ENCODE data around the gene ZCCHC7.

The ZCCHC7 gene

DNA sequence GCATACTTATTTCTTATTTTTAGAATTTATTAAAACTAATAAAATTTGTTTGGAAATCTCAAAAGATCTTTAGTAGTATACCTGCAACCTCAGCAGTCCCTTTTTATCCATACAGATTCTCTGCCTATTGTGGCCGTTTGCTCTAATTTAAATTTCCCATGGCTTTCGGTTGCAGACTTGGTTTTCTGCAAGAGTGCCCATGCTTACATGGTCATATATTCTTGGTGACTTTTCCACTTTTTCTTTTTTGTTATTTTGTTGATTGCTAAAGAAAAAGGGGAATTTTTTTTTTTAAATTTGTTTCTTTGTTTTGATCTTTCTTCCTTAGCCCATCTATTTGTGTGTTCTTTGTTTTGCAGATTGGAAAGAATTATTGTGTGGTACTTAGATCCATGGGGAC is 20.6 kb downstream of the ZCCHC7 start:
- no peak for TF ChIP-seq TAF1 (IDR thresholded peaks at IDR 0.05; ENCODE audit: borderline replicate concordance, insufficient read depth, low read length)

- TF ChIP-seq POLR2AphosphoS5 (IDR thresholded peaks at IDR 0.05; ENCODE audit: low read depth, low read length), result no peak
- TF ChIP-seq TAF1 (IDR thresholded peaks at IDR 0.05; ENCODE audit: borderline replicate concordance, insufficient read depth, low read length), result no peak
These were observed 24.4 kb downstream of the ZCCHC7 start for GRCh38 chr9:37144762-37145161.

DNA sequence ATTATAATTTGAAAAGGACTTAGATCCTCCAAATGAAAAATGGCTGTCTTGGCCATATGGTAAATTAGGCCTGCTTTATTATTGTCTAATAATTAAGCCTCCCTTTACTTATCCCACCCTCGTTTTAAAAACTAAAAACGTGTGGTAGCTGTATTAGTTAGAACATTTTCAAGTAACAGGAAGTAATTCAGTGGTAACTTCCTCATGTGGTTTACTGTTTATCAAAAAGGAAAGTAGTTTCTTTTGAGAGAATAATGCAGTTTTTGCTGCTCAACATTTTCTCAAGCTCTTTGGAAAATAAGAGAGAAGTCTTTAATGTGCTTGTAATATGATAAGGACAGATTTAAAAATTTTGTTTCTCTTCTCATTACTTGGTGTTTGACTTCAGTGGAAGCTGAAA is 26.0 kb downstream of the ZCCHC7 start:
- TF ChIP-seq TAF1 (IDR thresholded peaks at IDR 0.05; ENCODE audit: borderline replicate concordance, insufficient read depth, low read length) (no peak), SIN3A (IDR thresholded peaks at IDR 0.05; ENCODE audit: borderline replicate concordance, insufficient read depth, low read length) (no peak)

GRCh38 chr9:37148181-37148580 is 27.8 kb downstream of the ZCCHC7 start:
- no peak for TF ChIP-seq POLR2AphosphoS5 (IDR thresholded peaks at IDR 0.05; ENCODE audit: low read depth, low read length)
- TF ChIP-seq SIN3A (IDR thresholded peaks at IDR 0.05; ENCODE audit: borderline replicate concordance, insufficient read depth, low read length), result no peak
- no peak for TF ChIP-seq FOXP2 (optimal IDR thresholded peaks at IDR 0.05; ENCODE audit: borderline replicate concordance, extremely low read depth, extremely low read length, insufficient read depth)
- TF ChIP-seq REST (IDR thresholded peaks at IDR 0.05; ENCODE audit: insufficient read depth in 1 of 2, low read depth in 2 of 2, low read length in 2 of 2), result no peak
- no peak for TF ChIP-seq TAF1 (IDR thresholded peaks at IDR 0.05; ENCODE audit: borderline replicate concordance, insufficient read depth, low read length)

DNA sequence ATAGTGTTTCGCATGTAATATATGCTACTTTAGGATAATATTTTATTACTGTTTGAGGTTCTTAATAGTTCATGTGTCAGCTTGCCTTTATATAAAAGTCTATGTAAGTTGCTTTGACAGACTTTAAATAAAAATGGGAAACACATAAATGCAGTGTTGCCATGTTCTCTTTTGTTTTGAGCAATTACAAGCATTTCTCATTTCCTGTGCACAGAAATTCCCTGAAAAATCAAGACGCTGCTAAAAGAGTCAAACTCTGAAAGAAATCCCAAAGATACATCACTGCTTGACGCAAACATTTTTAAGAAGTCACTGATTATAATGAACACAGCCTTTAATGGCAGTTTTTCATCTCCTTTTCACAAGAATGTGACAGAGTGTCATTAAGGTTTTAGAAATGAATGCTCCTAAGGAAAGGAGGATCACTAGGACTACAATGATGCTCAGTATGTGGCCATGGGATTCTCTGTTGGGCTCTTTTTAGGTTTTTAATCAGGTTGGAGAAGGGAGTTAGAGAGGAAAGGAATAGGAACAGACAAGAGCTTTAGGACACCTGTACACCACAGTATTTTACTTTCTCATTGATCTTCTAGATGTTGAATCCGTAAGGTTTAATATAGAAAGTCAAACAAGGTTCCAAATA is 29.4 kb downstream of the ZCCHC7 start:
- TF ChIP-seq TAF1 (IDR thresholded peaks at IDR 0.05; ENCODE audit: borderline replicate concordance, insufficient read depth, low read length) (no peak), FOXP2 (optimal IDR thresholded peaks at IDR 0.05; ENCODE audit: borderline replicate concordance, extremely low read depth, extremely low read length, insufficient read depth) (no peak), REST (IDR thresholded peaks at IDR 0.05; ENCODE audit: insufficient read depth in 1 of 2, low read depth in 2 of 2, low read length in 2 of 2) (no peak), POLR2AphosphoS5 (IDR thresholded peaks at IDR 0.05; ENCODE audit: low read depth, low read length) (no peak)

- TF ChIP-seq FOXP2 (optimal IDR thresholded peaks at IDR 0.05; ENCODE audit: borderline replicate concordance, extremely low read depth, extremely low read length, insufficient read depth) (no peak), TAF1 (IDR thresholded peaks at IDR 0.05; ENCODE audit: borderline replicate concordance, insufficient read depth, low read length) (no peak), POLR2AphosphoS5 (IDR thresholded peaks at IDR 0.05; ENCODE audit: low read depth, low read length) (no peak), SIN3A (IDR thresholded peaks at IDR 0.05; ENCODE audit: borderline replicate concordance, insufficient read depth, low read length) (no peak)
These were observed 30.0 kb downstream of the ZCCHC7 start for GRCh38 chr9:37150415-37150814.

DNA sequence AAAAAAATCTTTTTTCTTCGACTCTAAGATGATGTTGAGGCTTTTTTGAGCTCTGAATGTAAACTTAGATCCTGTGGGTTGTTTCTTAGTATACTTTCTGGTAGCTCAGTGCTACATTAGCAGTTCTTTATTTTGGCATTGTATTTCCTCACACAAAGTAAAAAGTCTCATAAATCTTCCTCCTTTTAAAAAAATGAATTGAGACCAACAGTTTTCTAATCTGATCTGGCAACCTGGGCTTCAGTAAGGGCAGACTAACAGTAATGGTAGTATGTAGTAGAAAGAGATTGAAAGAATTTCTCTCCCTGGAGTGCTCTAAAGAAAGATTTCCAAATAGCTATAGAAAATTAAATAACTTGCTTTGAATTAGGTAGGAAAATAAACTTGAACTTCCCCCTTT is 31.4 kb downstream of the ZCCHC7 start:
- TF ChIP-seq FOXP2 (optimal IDR thresholded peaks at IDR 0.05; ENCODE audit: borderline replicate concordance, extremely low read depth, extremely low read length, insufficient read depth) (no peak), TAF1 (IDR thresholded peaks at IDR 0.05; ENCODE audit: borderline replicate concordance, insufficient read depth, low read length) (no peak), REST (IDR thresholded peaks at IDR 0.05; ENCODE audit: insufficient read depth in 1 of 2, low read depth in 2 of 2, low read length in 2 of 2) (no peak), POLR2AphosphoS5 (IDR thresholded peaks at IDR 0.05; ENCODE audit: low read depth, low read length) (no peak), SIN3A (IDR thresholded peaks at IDR 0.05; ENCODE audit: borderline replicate concordance, insufficient read depth, low read length) (no peak)

Data from PFSK-1 (cell line).